K562 (cell line): ENCODE data around the gene HSPA5. TPM values are rescaled to one million over a fixed set of nuclear protein-coding genes. Genes with fewer than 3 reads are reported as not detected.

Experiments used
- MEF2D ChIP-seq: conservative IDR thresholded peaks from 2 replicates; pipeline ENCODE4 v1.6.1; 2016; ENCODE audit warnings: low read depth, missing genetic modification characterization, missing compliant biosample characterization
- NR2C1 ChIP-seq, 2 experiments: fragments of 450-650 bp; IDR thresholded peaks; 2 replicates each; pipeline ENCODE4 v1.6.1; 2017; ENCODE audit warnings: mild to moderate bottlenecking in 2 of 2, antibody characterized with exemption in 1 of 2, inconsistent platforms in 1 of 2, missing compliant biosample characterization in 1 of 2, missing genetic modification characterization in 1 of 2
- PPARD ChIP-seq: fragments of 250-450 bp; sonication (Bioruptor Pico); IDR thresholded peaks from 2 replicates; pipeline ENCODE4 v1.8.0; 2022; ENCODE audit warnings: inconsistent platforms, mild to moderate bottlenecking, moderate library complexity
- SIX5 ChIP-seq, 2 experiments: IDR thresholded peaks; 2 replicates each; pipeline ENCODE4 v1.6.1; 2011; ENCODE audit warnings: low read length in 2 of 2, borderline replicate concordance in 1 of 2, low read depth in 1 of 2, mild to moderate bottlenecking in 1 of 2, moderate library complexity in 1 of 2; ENCODE audit not compliant: insufficient read depth in 1 of 2
- ZC3H11A ChIP-seq: IDR thresholded peaks from 2 replicates; pipeline ENCODE4 v1.6.1; 2012; ENCODE audit warnings: low read depth, low read length, improper control_type of control experiment
- ZEB2 ChIP-seq: fragments of 450-650 bp; IDR thresholded peaks from 2 replicates; pipeline ENCODE4 v1.6.1; 2016
- ZSCAN32 ChIP-seq: fragments of 450-650 bp; formaldehyde crosslinking; IDR thresholded peaks from 2 replicates; pipeline ENCODE4 v1.4.0; 2020; ENCODE audit warnings: mild to moderate bottlenecking, moderate library complexity
- polyA plus RNA-seq, 8 experiments: library from polyadenylated mRNA; depleted of rRNA in 4 of 8; stranded (reverse) in 5 of 8; unstranded in 3 of 8; fragments of >200 nt; fragmentation: Nextera tagmentation in 2 of 8; fragmentation: Illumina TruSeq in 1 of 8; extraction: Ambion mirVana in 2 of 8; extraction: Trizol in 1 of 8; gene quantifications; 2 replicates each; pipeline versions ENCODE4 v1.2.1 to v1.2.3, GENCODE V29; 2011 to 2014; ENCODE audit warnings: inconsistent platforms in 1 of 8, missing spikeins in 1 of 8
- total RNA-seq, 7 experiments: library from RNA; depleted of rRNA in 6 of 7; stranded (reverse); fragments of >200 nt in 6 of 7; fragmentation: Illumina TruSeq in 2 of 7; extraction: Trizol in 2 of 7; gene quantifications; 2 replicates each; pipeline versions ENCODE4 v1.2.1 to v1.2.3, GENCODE V29; 2011 to 2021; ENCODE audit warnings: low replicate concordance in 1 of 7
- TF ChIP-seq, protein P1 (sequence below), 2 experiments: IDR thresholded peaks; 2 replicates each; pipeline ENCODE4 v1.6.1; 2011; ENCODE audit warnings: borderline replicate concordance in 1 of 2, control low read depth in 1 of 2, low read depth in 1 of 2, low read length in 1 of 2, mild to moderate bottlenecking in 1 of 2, mixed read lengths in 1 of 2, moderate library complexity in 1 of 2; ENCODE audit not compliant: insufficient read depth in 1 of 2, insufficient read length in 1 of 2, poor library complexity in 1 of 2, severe bottlenecking in 1 of 2; ENCODE audit errors: extremely low read depth in 1 of 2
- TF ChIP-seq, protein P2 (sequence below): fragments of 450-650 bp; IDR thresholded peaks from 2 replicates; pipeline ENCODE4 v1.6.1; 2016; ENCODE audit warnings: antibody characterized with exemption
- TF ChIP-seq, protein P3 (sequence below): fragments of 200-800 bp; sonication (Bioruptor generic); IDR thresholded peaks from 2 replicates; pipeline ENCODE4 v1.6.1; 2017; ENCODE audit warnings: missing genetic modification characterization, missing compliant biosample characterization
- TF ChIP-seq, protein P4 (sequence below): fragments of 250-450 bp; sonication (Bioruptor Pico); IDR thresholded peaks from 2 replicates; pipeline ENCODE4 v1.5.0; 2021; ENCODE audit warnings: mild to moderate bottlenecking, moderate library complexity
- TF ChIP-seq, protein P5 (sequence below): sonication (generic); formaldehyde crosslinking; IDR thresholded peaks from 2 replicates; pipeline ENCODE4 v1.8.1; 2022; ENCODE audit warnings: missing genetic modification reagents
- TF ChIP-seq, protein P6 (sequence below): fragments of 450-650 bp; IDR thresholded peaks from 2 replicates; pipeline ENCODE4 v1.6.1; 2017; ENCODE audit warnings: antibody characterized with exemption

Gene HSPA5
- total and polyA plus RNA-seq, 9 of the 15 experiments (the other 6 are each of a cell fraction or from before 2014, with no cell fraction given): 48.0 to 265 (median 113) TPM

DNA sequence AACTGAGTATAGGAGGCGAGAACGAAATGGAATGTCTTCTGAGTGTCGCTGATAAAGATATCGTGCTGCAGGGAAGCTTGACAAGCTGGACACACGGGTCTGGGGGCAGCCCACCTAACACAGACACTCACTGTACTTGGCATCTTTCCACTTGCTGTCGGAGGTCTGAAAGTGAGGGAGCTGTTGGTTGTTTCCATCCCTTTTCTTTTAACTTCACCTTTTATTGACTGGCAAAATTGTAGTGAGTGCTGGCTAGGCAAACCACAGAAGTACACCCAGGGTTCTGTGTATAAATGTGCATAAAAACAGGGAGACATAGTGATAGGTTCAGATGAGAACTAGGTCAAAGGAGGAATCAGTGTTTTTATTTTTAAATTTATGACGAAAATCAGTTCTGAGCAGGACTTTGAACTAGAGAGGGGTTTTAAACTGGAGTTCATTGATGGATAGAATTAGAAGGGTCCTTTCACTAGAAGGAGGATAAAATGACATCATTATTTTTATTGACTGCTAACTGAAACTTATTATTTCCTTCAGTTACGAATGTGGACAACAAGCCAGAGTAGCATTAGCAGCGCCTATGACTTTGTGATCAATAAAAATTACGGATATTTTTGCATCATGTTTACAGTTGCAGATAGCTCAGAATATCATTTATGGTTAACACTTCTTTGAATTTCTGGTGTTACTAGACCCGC lies 21.3 kb upstream of the HSPA5 start (continued):
- no peak for TF ChIP-seq PPARD (CRISPR knock-in tag)
- no peak for TF ChIP-seq MEF2D
- no peak for TF ChIP-seq ZSCAN32 (CRISPR knock-in tag)
- TF ChIP-seq, protein P1, sequence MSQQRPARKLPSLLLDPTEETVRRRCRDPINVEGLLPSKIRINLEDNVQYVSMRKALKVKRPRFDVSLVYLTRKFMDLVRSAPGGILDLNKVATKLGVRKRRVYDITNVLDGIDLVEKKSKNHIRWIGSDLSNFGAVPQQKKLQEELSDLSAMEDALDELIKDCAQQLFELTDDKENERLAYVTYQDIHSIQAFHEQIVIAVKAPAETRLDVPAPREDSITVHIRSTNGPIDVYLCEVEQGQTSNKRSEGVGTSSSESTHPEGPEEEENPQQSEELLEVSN (IDR thresholded peaks at IDR 0.05; ENCODE audit: borderline replicate concordance in 1 of 2, extremely low read depth in 1 of 2, insufficient read depth in 1 of 2, insufficient read length in 1 of 2, low read depth in 1 of 2, low read length in 1 of 2, poor library complexity in 1 of 2, severe bottlenecking in 1 of 2): no peak
- no peak for TF ChIP-seq SIX5 (IDR thresholded peaks at IDR 0.05; ENCODE audit: borderline replicate concordance in 1 of 2, insufficient read depth in 1 of 2, low read depth in 1 of 2, low read length in 2 of 2)
- TF ChIP-seq, protein P2, sequence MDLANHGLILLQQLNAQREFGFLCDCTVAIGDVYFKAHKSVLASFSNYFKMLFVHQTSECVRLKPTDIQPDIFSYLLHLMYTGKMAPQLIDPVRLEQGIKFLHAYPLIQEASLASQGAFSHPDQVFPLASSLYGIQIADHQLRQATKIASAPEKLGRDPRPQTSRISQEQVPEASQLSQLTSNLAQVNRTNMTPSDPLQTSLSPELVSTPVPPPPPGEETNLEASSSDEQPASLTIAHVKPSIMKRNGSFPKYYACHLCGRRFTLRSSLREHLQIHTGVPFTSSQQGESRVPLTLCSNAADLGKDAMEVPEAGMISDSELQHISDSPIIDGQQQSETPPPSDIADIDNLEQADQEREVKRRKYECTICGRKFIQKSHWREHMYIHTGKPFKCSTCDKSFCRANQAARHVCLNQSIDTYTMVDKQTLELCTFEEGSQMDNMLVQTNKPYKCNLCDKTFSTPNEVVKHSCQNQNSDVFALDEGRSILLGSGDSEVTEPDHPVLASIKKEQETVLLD: no peak
- TF ChIP-seq, protein P3, sequence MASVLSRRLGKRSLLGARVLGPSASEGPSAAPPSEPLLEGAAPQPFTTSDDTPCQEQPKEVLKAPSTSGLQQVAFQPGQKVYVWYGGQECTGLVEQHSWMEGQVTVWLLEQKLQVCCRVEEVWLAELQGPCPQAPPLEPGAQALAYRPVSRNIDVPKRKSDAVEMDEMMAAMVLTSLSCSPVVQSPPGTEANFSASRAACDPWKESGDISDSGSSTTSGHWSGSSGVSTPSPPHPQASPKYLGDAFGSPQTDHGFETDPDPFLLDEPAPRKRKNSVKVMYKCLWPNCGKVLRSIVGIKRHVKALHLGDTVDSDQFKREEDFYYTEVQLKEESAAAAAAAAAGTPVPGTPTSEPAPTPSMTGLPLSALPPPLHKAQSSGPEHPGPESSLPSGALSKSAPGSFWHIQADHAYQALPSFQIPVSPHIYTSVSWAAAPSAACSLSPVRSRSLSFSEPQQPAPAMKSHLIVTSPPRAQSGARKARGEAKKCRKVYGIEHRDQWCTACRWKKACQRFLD (CRISPR knock-in tag): no peak
- TF ChIP-seq, protein P4, sequence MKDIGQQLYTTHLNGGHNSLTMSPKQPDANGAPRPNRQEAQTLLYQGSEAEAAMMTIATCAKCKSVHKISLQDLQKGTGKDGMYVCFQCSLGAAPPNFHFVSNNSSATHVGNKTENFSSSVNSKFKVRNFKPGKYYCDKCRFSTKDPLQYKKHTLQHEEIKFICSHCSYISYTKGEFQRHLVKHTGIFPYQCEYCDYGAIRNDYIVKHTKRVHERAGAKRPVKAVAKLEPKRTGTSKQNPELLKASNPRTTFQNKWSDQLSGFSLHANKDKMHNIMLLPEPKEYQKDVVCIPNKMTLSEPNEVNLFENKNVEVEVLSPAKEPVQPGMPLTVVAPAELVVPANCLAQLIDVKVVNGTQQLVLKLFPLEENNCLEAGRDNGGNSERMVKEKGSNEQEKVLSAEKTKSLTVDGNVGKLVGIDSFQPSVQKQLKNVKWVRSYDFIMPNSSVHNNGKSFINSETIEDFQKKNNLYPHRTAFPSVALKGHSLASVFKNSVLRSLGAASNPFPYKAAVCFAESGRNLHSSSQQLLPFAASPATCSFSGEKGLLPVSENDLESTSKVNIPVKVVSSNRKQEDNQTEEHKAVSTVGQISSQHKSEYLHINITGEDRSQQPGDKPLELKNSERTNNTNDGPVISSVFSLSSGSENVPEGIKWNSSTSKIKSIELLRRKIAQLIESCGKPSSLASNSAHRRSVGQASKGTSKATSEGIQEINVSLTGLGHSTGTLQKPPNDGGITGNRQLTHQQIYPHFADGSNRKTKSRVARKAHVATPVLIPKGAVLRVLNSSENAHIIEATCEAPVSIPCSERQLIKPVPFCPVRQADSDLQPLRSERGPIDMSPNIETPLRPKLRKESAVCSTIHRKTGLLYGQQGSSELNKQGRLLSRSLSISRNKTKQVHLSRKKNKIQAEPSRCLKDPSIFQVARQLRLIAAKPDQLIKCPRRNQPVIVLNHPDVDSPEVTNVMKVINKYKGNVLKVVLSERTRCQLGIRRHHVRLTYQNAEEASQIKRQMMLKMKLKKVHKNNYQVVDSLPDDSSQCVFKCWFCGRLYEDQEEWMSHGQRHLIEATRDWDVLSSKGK (CRISPR knock-in tag): no peak
- TF ChIP-seq, protein P5, sequence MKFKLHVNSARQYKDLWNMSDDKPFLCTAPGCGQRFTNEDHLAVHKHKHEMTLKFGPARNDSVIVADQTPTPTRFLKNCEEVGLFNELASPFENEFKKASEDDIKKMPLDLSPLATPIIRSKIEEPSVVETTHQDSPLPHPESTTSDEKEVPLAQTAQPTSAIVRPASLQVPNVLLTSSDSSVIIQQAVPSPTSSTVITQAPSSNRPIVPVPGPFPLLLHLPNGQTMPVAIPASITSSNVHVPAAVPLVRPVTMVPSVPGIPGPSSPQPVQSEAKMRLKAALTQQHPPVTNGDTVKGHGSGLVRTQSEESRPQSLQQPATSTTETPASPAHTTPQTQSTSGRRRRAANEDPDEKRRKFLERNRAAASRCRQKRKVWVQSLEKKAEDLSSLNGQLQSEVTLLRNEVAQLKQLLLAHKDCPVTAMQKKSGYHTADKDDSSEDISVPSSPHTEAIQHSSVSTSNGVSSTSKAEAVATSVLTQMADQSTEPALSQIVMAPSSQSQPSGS (CRISPR knock-in tag): no peak
- TF ChIP-seq, protein P6, sequence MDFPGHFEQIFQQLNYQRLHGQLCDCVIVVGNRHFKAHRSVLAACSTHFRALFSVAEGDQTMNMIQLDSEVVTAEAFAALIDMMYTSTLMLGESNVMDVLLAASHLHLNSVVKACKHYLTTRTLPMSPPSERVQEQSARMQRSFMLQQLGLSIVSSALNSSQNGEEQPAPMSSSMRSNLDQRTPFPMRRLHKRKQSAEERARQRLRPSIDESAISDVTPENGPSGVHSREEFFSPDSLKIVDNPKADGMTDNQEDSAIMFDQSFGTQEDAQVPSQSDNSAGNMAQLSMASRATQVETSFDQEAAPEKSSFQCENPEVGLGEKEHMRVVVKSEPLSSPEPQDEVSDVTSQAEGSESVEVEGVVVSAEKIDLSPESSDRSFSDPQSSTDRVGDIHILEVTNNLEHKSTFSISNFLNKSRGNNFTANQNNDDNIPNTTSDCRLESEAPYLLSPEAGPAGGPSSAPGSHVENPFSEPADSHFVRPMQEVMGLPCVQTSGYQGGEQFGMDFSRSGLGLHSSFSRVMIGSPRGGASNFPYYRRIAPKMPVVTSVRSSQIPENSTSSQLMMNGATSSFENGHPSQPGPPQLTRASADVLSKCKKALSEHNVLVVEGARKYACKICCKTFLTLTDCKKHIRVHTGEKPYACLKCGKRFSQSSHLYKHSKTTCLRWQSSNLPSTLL: no peak
- TF ChIP-seq ZC3H11A: no peak
- TF ChIP-seq ZEB2: no peak
- TF ChIP-seq NR2C1 (IDR thresholded peaks at IDR 0.05): no peak
- TF ChIP-seq NR2C1 (tag; IDR thresholded peaks at IDR 0.05): no peak
